ENCODE data around the gene FN1. TPM values are rescaled to one million over a fixed set of nuclear protein-coding genes. Genes with fewer than 3 reads are reported as not detected.

The FN1 gene
- total RNA-seq, 4 donors from 2014 or later, result 45.8 to 78.1 (median 52.7) TPM

GRCh38 chr2:215419769-215420470 is 15.9 kb downstream of the FN1 start:
- WGBS, result 81% methylated on average over 7 of the region's 7 CpGs
- Histone ChIP-seq H3K4me3 (no peak overlapping the region), H3K27ac (no peak overlapping the region), H3K27me3 (no peaks in the 10 kb centered on the region), H3K36me3 (peaks cover 8% of the 10 kb centered on the region), H3K9me3 (no peaks in the 10 kb centered on the region), H3K4me1 (no peaks in the 10 kb centered on the region)
- no peak for DNase-seq (ENCODE audit: low spot score in 2 of 2)
- no peak for TF ChIP-seq EP300 (IDR thresholded peaks at IDR 0.05)
- no peak for TF ChIP-seq POLR2A (IDR thresholded peaks at IDR 0.05)
- TF ChIP-seq POLR2AphosphoS5 (IDR thresholded peaks at IDR 0.05), result no peak
- no peak for TF ChIP-seq CTCF (IDR thresholded peaks at IDR 0.05)

- TF ChIP-seq CTCF (IDR thresholded peaks at IDR 0.05) (no peak), POLR2AphosphoS5 (IDR thresholded peaks at IDR 0.05) (no peak), POLR2A (IDR thresholded peaks at IDR 0.05) (no peak), EP300 (IDR thresholded peaks at IDR 0.05) (no peak)
- Histone ChIP-seq H3K27me3 (no peaks in the 10 kb centered on the region), H3K4me3 (no peak overlapping the region), H3K4me1 (no peaks in the 10 kb centered on the region), H3K9me3 (no peaks in the 10 kb centered on the region), H3K27ac (no peak overlapping the region), H3K36me3 (peaks cover 8% of the 10 kb centered on the region)
- no peak for DNase-seq (ENCODE audit: low spot score in 2 of 2)
- 71% methylated on average over 3 of the region's 3 CpGs for WGBS
Measured at GRCh38 chr2:215419113-215419512, 16.8 kb downstream of the FN1 start.

- no peak overlapping the region for H3K27ac ChIP-seq
Measured at GRCh38 chr2:215418064-215418963, 17.6 kb downstream of the FN1 start.

GRCh38 chr2:215417400-215417951 is 18.4 kb downstream of the FN1 start:
- DNase-seq (ENCODE audit: low spot score in 2 of 2), result no peak
- no peak overlapping the region for H3K27ac ChIP-seq
- no peaks in the 10 kb centered on the region for H3K27me3 ChIP-seq
- H3K9me3 ChIP-seq, result no peaks in the 10 kb centered on the region
- peaks cover 8% of the 10 kb centered on the region for H3K36me3 ChIP-seq
- H3K4me3 ChIP-seq, result no peak overlapping the region
- no peaks in the 10 kb centered on the region for H3K4me1 ChIP-seq
- WGBS, result 71% methylated on average over 4 of the region's 4 CpGs
- no peak for TF ChIP-seq POLR2AphosphoS5 (IDR thresholded peaks at IDR 0.05)
- no peak for TF ChIP-seq CTCF (IDR thresholded peaks at IDR 0.05)
- no peak for TF ChIP-seq EP300 (IDR thresholded peaks at IDR 0.05)
- no peak for TF ChIP-seq POLR2A (IDR thresholded peaks at IDR 0.05)

More at GRCh38 chr2:215418064-215418963, 17.6 kb downstream of the FN1 start:
- H3K4me3 ChIP-seq, result no peak overlapping the region
- no peaks in the 10 kb centered on the region for H3K9me3 ChIP-seq
- H3K27me3 ChIP-seq, result no peaks in the 10 kb centered on the region
- TF ChIP-seq POLR2AphosphoS5 (IDR thresholded peaks at IDR 0.05), result no peak
- no peak for TF ChIP-seq POLR2A (IDR thresholded peaks at IDR 0.05)
- TF ChIP-seq EP300 (IDR thresholded peaks at IDR 0.05), result no peak
- TF ChIP-seq CTCF (IDR thresholded peaks at IDR 0.05), result no peak
- H3K36me3 ChIP-seq, result peaks cover 8% of the 10 kb centered on the region
- DNase-seq (ENCODE audit: low spot score in 2 of 2), result no peak
- WGBS, result 79% methylated on average over 3 of the region's 3 CpGs
- H3K4me1 ChIP-seq, result no peaks in the 10 kb centered on the region

GRCh38 chr2:215416656-215417055 is 19.2 kb downstream of the FN1 start:
- TF ChIP-seq CTCF (IDR thresholded peaks at IDR 0.05), result no peak
- TF ChIP-seq EP300 (IDR thresholded peaks at IDR 0.05), result no peak
- TF ChIP-seq POLR2AphosphoS5 (IDR thresholded peaks at IDR 0.05), result no peak
- TF ChIP-seq POLR2A (IDR thresholded peaks at IDR 0.05), result no peak
- no peak overlapping the region for H3K4me3 ChIP-seq
- peaks cover 4% of the 10 kb centered on the region for H3K36me3 ChIP-seq
- DNase-seq (ENCODE audit: low spot score in 2 of 2), result no peak
- H3K4me1 ChIP-seq, result no peaks in the 10 kb centered on the region
- H3K9me3 ChIP-seq, result no peaks in the 10 kb centered on the region
- WGBS, result 78% methylated on average over 2 of the region's 2 CpGs
- no peaks in the 10 kb centered on the region for H3K27me3 ChIP-seq
- no peak overlapping the region for H3K27ac ChIP-seq
